HG03175 (cell line): ENCODE measurements around the gene IL15RA.
"Not testable (repeated sequence)": the region's sequence is repeated elsewhere in the genome, so short reads cannot be mapped to it uniquely, and the experiment has no call there.

Experiments used
- ATAC-seq: cut with Tn5 transposase; IDR thresholded peaks from one replicate; pipeline ENCODE4 v1.9.1; 2021; ENCODE audit warnings: mild to moderate bottlenecking, moderate library complexity; ENCODE audit not compliant: unreplicated experiment

The IL15RA gene

GRCh38 chr10:5951721-5952407, 25.5 kb downstream of the IL15RA start:
- ATAC-seq: no peak

DNA sequence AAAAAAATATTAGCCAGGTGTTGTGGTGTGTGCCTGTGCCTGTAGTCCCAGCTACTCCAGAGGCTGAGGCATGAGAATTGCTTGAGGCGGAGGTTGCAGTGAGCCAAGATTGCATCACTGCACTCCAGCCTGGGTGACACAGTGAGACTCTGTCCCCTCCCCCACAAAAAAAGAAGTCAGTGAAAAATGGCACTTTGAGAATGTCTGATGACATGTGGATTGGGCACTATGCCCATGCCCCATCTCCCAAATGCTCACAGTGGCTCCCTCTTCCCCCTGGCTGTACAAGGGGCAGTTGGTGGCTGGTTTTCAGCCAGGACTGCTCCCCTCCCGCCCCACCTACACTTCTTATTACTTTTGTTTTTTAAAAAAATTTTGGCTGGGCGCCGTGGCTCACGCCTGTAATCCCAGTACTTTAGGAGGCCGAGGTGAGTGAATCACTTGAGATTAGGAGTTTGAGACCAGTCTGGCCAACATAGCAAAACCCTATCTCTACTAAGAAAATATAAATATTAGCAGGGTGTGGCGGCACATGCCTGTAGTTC, 26.1 kb downstream of the IL15RA start:
- ATAC-seq: no peak

- no peak for ATAC-seq
Measured at GRCh38 chr10:5949009-5949759, 28.2 kb downstream of the IL15RA start.

DNA sequence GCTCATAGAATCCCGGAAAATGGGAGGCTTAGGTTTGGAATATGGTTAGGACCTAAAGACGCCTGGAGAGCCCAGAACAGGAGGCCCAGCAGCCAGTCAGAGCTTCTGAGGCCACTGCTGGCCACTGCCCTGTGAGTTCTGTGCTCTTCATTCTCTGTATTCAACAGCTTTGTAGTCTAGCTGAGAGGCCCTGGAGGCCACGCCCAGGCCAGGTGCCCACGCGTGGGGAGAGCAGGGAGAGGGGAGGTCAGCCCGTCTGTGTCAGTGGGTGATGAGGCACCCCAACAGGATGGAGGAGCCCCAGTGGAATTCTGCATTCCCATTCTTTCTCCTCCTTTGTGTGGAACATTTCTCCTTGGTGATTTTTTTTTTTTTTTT, 29.1 kb downstream of the IL15RA start:
- ATAC-seq: no peak

DNA sequence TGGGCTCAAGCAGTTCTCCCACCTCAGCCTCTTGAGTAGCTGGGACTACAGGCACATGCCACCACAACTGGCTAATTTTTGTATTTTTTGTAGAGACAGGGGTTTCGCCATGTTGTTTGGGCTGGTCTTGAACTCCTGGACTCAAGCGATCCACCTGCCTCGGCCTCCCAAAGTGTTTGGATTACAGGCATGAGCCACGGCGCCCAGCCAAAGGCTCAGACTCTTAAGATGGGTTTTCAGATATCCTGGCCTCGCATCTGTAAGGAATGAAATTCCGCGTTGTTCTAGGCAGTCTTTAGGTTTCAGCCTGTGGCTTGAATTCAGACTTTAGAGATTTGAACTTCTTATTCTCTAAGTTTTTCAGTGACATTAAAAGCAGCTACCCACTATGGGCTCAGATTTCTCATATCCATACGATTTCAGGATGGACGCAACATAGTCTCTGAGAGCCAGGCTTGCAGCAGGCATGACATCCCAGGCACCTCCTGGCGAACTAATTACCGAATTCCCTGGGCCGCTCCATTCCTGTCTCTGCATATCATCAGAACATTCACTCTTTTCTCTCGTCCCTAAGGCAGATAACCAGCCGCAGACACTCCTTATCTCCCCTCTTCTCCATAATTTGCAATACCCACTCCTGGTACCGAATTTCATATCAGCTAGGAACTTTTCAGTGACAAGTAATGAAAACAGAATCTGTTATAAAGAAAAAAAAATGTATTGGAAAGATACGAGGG, 29.7 kb downstream of the IL15RA start:
- no peak for ATAC-seq

DNA sequence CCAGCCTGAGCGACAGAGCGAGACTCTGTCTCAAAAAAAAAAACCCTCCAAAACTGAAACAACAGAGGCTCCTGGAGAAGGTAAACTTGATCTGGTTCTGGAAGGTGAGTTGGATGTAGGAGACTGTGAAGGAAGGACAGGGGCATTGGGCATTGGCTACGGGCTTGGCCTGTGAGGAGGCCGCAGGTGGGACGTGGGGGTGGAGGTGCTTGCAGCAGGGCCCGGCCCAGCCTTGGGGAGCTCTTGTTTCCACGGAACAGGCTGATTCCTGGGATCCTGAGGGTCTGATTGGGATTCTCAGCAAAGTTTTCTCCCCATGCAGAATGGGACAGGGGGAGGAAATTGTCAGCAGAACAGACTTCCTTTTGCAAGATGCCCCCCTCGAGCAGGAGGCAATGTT, 30.6 kb downstream of the IL15RA start:
- no peak for ATAC-seq

GRCh38 chr10:5946419-5946775, 30.9 kb downstream of the IL15RA start:
- ATAC-seq: not testable (repeated sequence)

GRCh38 chr10:5945561-5946418, 31.6 kb downstream of the IL15RA start:
- no peak for ATAC-seq

- ATAC-seq: no peak
Measured at GRCh38 chr10:5945190-5945509, 32.2 kb downstream of the IL15RA start.

GRCh38 chr10:5944389-5945189, 32.8 kb downstream of the IL15RA start:
- ATAC-seq: no peak

DNA sequence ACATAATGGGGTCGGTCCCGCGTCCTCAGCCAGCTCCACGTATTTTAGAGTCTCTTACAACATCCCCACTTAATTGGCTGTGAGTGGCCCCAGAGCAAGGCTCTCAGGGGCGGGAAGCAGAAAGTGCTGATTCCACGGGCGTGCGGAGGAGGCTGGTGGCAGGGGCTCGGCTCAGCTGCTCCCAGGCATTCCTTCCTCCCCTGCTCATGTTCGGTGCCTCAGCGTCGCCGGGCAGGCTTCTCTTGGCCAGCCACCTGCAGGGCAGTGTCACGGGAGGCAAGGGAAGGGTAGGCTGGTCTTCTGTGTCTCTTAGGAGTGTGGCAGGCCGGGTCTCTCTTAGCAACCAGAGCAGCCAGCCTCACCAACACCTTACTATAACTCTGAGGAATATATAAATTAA, 33.8 kb downstream of the IL15RA start:
- no peak for ATAC-seq

DNA sequence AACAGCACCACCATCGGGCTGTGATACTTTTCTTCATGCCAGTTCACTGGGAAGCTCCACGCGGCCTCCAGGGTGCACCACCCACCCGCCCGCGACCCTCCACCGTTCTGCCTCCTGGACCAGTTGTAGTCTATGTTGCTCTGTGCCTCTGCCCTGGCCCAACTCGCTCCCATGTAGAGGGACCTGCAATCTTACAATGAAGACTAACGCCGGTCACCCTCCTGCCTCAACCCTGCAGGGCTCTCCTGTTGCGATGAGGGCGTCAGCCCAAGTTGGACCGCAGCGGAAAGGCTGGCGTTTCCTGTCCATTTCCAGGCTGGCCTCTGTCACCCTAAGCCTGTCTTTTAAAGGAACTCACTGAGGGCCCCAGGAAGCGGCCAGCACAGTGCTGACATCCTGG, 34.9 kb downstream of the IL15RA start:
- ATAC-seq: no peak

DNA sequence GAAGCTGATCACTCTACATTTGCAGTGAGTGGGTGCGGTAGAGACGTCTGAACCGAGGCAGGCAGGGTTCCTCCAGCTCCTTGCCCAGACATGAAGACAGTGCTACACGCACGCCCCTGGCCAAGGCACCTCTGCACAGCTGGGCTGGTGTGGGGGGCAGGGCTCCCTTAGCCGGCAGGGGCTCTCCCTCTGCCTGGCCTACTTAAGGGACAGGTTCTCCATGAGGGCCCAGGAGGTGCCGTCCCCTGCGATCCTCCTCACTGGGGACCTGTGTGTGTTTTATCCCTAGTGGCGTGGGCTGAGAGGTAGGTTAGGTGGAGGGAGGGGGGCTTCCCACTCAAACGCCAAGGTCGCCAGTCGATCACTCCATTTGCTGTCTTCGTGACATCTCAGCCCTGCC, 35.3 kb downstream of the IL15RA start:
- no peak for ATAC-seq

GRCh38 chr10:5941579-5941978, 35.8 kb downstream of the IL15RA start:
- ATAC-seq: no peak

GRCh38 chr10:5940807-5941218, 36.5 kb downstream of the IL15RA start:
- ATAC-seq: no peak

- no peak for ATAC-seq
Measured at GRCh38 chr10:5938291-5938690, 39.1 kb downstream of the IL15RA start.

GRCh38 chr10:5937016-5937415, 40.3 kb downstream of the IL15RA start:
- no peak for ATAC-seq

DNA sequence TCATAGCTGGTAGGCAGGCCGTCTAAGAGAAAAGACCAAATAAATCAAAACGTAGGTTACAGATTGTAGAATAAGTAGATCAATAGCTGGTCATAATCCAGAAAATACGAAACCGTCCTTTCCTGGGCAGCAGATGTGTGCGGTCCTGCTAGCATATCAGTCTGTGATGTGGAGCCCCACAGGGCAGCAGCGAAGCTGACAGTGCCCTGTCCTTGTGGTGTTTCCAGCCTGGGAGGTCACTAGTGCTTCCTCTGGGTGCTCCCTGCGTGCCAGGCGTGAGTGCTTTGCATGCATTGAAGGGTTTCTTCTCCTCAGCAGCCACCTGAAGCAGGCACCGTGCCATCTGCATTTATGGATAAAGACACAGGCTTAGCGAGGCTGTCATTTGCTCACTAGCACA, 41.7 kb downstream of the IL15RA start:
- ATAC-seq: no peak

- no peak for ATAC-seq
Measured at GRCh38 chr10:5933909-5934546, 43.3 kb downstream of the IL15RA start.

DNA sequence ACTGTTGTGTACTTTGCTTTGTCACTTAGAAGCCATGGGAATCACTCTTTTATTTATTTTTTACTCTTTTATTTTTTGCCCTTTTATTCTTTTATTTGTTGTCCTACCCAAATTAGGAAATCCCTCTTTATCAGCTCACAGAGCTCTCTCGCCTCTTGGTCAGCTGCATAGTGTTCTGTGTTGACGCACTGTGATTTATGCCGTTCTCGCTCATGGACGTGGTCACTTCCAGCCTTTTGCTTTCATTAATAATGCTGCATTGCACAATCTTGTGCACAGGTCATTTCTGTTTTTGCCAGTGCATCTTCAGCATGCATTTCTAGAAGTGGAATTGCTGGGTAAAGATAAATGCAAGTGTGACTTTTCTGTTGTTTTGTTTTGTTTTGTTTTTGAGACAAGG, 45.0 kb downstream of the IL15RA start:
- ATAC-seq: no peak
